ENCODE data around the gene TMUB1.

DNA sequence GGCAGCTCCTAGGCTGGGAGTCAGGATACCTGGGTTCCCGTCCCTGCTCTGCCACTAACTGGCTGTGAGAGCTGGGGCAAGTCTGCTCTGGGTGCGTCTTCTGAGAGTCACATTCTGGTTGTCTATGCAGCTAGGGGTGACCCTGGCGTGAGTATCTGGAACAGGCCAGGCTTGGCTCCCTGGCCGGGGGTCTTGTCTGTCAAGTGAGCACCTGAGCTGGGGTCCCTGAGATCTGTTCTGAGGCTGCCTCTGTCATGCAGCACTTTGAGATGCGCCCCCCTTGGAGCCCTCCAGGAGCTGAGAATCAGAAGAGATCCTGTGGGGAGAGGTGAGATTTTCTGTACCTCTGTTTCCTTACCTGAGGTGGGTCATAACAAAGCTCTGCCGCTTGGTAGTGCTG lies 10.5 kb upstream of the TMUB1 start:
- TF ChIP-seq, protein P1, sequence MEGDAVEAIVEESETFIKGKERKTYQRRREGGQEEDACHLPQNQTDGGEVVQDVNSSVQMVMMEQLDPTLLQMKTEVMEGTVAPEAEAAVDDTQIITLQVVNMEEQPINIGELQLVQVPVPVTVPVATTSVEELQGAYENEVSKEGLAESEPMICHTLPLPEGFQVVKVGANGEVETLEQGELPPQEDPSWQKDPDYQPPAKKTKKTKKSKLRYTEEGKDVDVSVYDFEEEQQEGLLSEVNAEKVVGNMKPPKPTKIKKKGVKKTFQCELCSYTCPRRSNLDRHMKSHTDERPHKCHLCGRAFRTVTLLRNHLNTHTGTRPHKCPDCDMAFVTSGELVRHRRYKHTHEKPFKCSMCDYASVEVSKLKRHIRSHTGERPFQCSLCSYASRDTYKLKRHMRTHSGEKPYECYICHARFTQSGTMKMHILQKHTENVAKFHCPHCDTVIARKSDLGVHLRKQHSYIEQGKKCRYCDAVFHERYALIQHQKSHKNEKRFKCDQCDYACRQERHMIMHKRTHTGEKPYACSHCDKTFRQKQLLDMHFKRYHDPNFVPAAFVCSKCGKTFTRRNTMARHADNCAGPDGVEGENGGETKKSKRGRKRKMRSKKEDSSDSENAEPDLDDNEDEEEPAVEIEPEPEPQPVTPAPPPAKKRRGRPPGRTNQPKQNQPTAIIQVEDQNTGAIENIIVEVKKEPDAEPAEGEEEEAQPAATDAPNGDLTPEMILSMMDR (IDR thresholded peaks at IDR 0.05; ENCODE audit: poor library complexity), result no peak
- TF ChIP-seq EZH2 (IDR thresholded peaks at IDR 0.05; ENCODE audit: borderline replicate concordance) (no peak), EZH2phosphoT487 (IDR thresholded peaks at IDR 0.05; ENCODE audit: low read depth, severe bottlenecking, unreplicated experiment) (no peak)

Data from hepatocyte (in vitro differentiated cells).